ENCODE measurements around the gene CARS1. TPM values are rescaled to one million over a fixed set of nuclear protein-coding genes. Genes with fewer than 3 reads are reported as not detected.

Gene CARS1
- total and polyA plus RNA-seq, 2 of the 8 experiments (the other 6 are each of a cell fraction or from before 2014, with no cell fraction given), result 44.1 to 100 TPM

DNA sequence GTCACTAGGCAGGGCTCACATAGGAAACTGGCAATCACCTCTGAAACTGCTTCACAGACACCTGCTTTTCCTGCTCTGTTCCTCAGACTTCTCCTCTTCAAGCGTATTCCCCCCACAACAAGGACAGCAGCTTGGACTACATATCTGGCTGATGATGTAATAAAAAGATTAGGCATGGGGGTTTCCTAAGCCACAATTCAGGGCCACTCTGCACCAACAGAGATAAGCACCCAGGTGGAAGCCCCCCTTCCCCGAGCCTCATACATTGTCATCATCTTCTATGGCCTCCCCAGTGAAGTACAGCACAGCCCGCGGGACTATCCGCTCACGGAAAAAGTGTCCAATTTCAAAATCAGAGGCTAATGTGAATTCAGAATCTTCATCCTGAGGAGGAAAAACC is 103.0 kb downstream of the CARS1 start (continued):
- TF ChIP-seq SUZ12 (IDR thresholded peaks at IDR 0.05; ENCODE audit: low read length), result no peak
